K562 (cell line): Measurements from ENCODE around the gene PAXIP1. TPM values are rescaled to one million over a fixed set of nuclear protein-coding genes. Genes with fewer than 3 reads are reported as not detected.

ENCODE experiments used
- MAZ ChIP-seq, 2 experiments: fragments of 450-650 bp in 1 of 2; sonication (generic) in 1 of 2; formaldehyde crosslinking; IDR thresholded peaks in 1 of 2; conservative IDR thresholded peaks in 1 of 2; 2 replicates each; pipeline versions ENCODE4 v1.4.0 to v1.5.0; 2020; ENCODE audit warnings: mild to moderate bottlenecking in 1 of 2, missing genetic modification reagents in 1 of 2
- RBM34 ChIP-seq: fragments of 200-400 bp; formaldehyde crosslinking; IDR thresholded peaks from 2 replicates; pipeline ENCODE4 v1.6.1; 2018; ENCODE audit warnings: low read length, borderline replicate concordance; ENCODE audit not compliant: insufficient read depth
- RERE ChIP-seq: sonication (generic); formaldehyde crosslinking; IDR thresholded peaks from 2 replicates; pipeline ENCODE4 v1.8.0; 2023; ENCODE audit warnings: missing genetic modification reagents, mild to moderate bottlenecking, borderline replicate concordance
- ZSCAN29 ChIP-seq: fragments of 450-650 bp; IDR thresholded peaks from 2 replicates; pipeline ENCODE4 v1.6.1; 2017
- polyA plus RNA-seq, 8 experiments: library from polyadenylated mRNA; depleted of rRNA in 4 of 8; stranded (reverse) in 5 of 8; unstranded in 3 of 8; fragments of >200 nt; fragmentation: Nextera tagmentation in 2 of 8; fragmentation: Illumina TruSeq in 1 of 8; extraction: Ambion mirVana in 2 of 8; extraction: Trizol in 1 of 8; gene quantifications; 2 replicates each; pipeline versions ENCODE4 v1.2.1 to v1.2.3, GENCODE V29; 2011 to 2014; ENCODE audit warnings: inconsistent platforms in 1 of 8, missing spikeins in 1 of 8
- total RNA-seq, 7 experiments: library from RNA; depleted of rRNA in 6 of 7; stranded (reverse); fragments of >200 nt in 6 of 7; fragmentation: Illumina TruSeq in 2 of 7; extraction: Trizol in 2 of 7; gene quantifications; 2 replicates each; pipeline versions ENCODE4 v1.2.1 to v1.2.3, GENCODE V29; 2011 to 2021; ENCODE audit warnings: low replicate concordance in 1 of 7

Gene PAXIP1
- total and polyA plus RNA-seq, 9 of the 15 experiments (the other 6 are each of a cell fraction or from before 2014, with no cell fraction given), result 9.7 to 37.9 (median 28.4) TPM

- 0 out of 2 replicates have a peak, but pooled peaks have one; percentile 57 for TF ChIP-seq RERE (CRISPR knock-in tag)
- peak; percentile 92 for TF ChIP-seq ZSCAN29
- 0 out of 2 replicates have a peak, but pooled peaks have one; percentile 95 for TF ChIP-seq RBM34
- peak in 1 of 2 experiments; percentile 92; a peak in 3 of 4 replicates for TF ChIP-seq MAZ (CRISPR knock-in tag; conservative IDR thresholded peaks at IDR 0.05 in 1 of 2, IDR thresholded peaks at IDR 0.05 in 1 of 2)
Observed at GRCh38 chr7:155003376-155004214, 671 bp upstream of the PAXIP1 start (continued).
